LHCN-M2 (cell line): ENCODE measurements around the gene PUSL1. TPM values are rescaled to one million over a fixed set of nuclear protein-coding genes. Genes with fewer than 3 reads are reported as not detected.

Experiments used
- DNase-seq: peaks from one replicate; pipeline ENCODE4 v3.0.0-alpha.2; 2012; ENCODE audit warnings: low read depth
- total RNA-seq: library from RNA; depleted of rRNA; stranded (reverse); fragments of >200 nt; gene quantifications from 2 replicates; pipeline ENCODE4 v1.2.3, GENCODE V29; 2014; rRNA removed

The PUSL1 gene
- total RNA-seq, 1 experiment from 2014 or later = 34.3 TPM

DNA sequence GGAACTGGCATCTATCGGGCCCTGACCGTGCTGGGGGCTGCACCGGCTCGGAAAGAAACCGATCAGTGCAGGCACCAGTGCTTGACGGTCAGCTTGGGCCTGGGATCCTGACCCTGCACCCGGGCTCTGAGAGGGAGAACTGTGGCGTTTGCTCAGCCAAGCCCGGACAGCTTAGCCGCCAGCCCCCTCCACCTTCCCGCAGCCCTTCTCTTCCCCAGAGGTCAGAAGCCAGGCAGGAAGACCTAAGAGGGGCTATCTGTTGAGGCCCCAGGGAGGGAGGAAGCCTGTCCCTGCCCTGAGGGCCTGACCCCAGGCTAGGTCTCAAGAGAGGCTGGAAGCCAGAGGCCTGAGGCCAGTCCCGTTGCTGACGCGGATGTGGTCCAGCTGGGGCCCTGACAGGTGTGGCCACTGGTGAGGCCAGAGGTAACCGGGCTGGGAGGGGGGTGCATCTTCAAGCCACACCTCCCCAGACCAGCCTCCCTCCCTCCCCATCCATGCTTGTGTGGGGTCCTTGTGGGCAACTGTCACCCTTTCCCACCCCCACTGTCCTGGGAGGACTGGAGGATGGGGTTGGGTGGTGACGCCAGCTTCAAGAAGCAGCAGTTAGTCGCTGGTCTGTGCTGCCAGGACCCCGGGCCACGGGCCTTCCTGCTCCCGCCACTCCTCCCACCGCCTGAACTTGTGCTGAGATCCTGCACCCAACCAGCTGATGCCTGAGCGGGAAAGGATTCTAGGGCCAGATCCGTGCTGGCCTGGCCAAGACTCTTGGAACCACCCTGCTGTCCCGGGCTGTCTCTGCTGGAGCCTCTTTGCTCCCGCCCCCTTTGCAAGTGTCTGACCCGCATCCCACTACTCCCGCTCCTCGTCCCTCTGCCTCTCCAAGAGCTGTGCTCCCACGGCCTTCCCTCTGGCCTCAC, 43.4 kb downstream of the PUSL1 start:
- peak; percentile 32 for DNase-seq

DNA sequence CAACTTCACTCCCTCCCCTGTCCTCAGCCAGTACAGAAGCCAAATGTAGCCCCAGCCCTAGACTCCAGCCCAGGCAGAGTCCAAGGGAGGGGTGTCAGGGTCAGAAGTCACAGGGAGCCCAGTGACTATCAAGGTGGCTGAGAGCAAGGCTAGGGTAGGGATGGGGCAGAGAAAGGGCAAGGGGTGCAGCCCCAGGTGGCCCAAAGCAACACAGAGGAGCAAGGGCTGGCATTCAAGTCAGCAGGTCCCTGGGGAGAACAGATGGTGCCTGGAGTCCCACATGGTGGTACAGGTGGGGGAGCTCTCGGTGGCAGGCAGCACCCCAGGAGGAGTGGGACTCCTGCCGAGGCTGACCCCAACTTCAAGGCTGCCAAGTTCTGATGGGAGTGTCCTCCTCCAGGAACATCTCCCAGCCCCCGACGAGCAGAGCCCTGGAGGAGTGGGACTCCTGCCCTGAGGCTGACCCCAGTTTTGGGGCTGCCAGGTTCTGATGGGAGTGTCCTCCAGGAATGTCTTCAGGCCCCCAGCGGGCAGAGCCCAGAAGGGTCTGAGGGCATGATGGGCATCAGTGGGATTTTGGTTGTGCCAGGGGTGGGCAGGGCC, 44.5 kb downstream of the PUSL1 start:
- no peak for DNase-seq

DNA sequence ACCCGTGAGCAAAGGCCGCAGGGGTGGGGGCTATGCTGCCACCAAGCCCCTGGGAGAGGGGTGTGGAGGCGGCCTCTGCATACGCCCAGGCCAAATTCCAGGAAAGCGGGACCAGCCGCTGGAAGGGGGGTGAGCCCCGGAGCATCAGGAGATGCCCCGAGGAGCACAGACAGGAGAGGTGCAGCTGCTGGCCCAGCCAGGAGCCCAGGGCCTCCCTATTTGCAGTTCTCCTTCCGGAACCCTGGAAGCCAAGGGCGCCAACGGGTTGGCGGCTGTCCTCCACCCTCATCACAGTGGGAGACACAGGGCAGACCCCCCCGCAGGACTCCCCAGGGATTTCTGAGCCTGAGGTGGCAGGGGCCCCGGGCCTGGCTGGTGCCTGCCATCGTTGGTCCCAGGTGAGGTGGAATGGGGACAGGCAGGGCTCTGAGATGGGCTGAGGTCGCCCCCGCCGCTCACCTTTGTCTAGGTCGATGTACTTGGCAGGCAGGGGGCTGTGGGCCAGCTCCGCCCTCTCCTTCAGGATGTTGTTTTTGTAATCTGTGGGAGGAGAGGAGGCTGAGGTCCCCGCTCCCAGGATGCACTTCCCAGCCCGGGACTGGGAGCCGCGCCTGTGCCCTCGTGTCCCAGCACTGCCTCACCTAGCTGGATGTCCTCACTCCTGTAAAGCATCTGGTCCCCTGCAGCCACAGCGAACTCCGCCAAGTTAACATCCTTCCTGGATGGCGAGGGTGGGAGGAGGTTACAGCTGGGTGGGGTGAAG, 45.2 kb downstream of the PUSL1 start:
- no peak for DNase-seq

GRCh38 chr1:1354271-1355247, 46.2 kb downstream of the PUSL1 start:
- DNase-seq = no peak

- no peak for DNase-seq
Observed at GRCh38 chr1:1355416-1355815, 47.0 kb downstream of the PUSL1 start.

DNA sequence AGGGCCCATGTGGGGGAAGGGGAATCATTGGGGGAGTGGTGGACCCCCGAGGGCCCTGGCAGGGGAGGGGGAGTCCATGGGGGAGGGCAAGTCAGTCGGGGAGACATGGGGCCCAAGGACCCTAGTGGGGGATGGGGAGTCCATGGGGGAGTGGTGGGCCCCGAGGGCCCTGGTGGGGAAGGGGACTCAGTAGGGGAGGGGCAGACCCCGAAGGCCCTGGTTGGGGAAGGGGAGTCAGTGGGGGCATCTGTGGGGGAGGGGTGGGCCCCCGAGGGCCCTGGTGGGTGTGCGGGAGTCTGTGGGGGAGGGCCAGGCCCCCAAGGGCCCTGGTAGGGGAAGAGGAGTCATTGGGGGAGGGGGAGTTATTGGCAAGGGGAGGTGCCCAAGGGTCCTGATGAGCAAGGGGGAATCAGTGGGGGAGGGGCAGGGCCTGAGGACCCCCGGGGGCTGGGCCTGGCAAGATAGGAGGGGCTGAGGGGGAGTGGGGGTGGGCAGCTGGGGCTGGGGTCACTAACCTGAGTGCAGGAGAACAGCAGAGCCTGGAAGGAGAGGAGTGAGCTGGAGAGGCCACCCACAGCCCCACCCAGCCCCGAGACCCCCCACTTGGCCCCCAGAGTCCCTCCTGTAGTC, 47.9 kb downstream of the PUSL1 start:
- DNase-seq = no peak

- peak; percentile 25 for DNase-seq
Observed at GRCh38 chr1:1356796-1357401, 48.5 kb downstream of the PUSL1 start.

DNA sequence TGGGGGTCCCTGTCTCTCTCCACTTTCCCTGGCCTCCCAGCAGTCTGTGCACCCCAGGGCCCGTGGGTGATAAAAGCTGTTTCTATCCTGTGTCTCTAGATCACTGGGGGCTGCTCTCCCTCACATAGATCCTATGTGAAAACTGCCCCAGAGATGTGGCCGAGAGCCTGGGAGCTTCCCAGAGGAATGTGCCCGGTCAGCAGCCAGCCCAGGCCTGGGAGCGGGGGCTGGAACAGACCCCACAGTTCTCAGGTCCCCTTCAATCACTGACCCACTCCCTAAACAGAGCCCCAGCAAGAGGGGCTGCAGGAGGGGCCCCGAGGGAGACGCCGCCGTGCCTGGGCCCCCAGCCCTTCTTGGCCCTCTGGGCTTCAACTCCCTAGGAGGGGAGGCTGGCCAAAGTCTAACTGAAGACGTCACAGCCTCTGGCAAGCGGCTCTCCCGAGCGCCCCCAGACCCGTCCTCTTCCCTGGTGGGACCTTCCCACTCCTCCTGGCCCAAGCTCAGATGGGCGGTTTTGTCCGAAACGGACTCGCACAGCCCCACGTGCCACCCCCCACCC, 49.6 kb downstream of the PUSL1 start:
- peak; percentile 42 for DNase-seq

DNA sequence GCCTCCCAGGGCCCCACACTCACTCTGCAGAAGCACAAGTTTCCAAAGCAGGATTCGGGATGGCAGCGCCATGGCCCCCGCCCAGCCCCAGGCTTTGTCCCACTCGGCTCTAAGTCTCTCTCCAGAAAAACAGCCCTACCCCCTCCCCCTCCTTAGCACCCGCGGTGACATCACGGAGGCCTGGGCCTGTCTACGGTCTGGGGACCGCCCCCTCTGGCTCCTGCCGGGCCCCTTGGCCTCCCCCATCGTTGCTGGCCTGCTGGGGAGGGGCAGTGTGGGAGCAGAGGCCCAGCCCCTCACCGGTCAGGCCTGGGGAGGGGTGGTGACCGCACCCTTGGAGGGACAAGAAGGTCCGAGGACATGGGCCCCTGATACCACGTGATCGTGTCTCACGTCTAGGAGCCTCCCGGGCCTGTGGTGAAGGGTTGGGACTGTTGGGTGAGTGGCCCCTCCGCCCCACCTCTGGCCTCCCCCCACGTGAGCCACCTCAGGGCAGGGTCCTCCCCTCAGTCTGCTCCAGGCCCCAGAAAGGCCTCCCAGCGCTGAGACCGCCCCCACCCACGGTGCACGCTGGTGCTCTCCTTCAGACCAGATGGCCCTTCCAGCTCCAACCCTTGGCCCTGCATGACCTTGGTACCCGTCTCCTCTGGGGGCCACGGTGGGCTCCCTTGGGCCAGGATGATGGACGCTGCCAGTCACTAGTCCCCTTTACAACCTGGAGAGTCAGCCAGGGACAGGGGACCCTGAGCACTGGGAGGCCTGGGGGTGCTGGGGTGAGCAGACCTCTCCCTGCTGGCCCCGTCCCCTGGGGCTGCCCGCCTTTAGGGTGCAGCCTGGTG, 50.3 kb downstream of the PUSL1 start, which contains the start of gene MXRA8:
Gene MXRA8, minus strand, starts transcription at position 123 of the 839 bp plus-strand sequence. Its CDS starts 51 bp downstream, at position 72.
- DNase-seq = peak; percentile 85

DNA sequence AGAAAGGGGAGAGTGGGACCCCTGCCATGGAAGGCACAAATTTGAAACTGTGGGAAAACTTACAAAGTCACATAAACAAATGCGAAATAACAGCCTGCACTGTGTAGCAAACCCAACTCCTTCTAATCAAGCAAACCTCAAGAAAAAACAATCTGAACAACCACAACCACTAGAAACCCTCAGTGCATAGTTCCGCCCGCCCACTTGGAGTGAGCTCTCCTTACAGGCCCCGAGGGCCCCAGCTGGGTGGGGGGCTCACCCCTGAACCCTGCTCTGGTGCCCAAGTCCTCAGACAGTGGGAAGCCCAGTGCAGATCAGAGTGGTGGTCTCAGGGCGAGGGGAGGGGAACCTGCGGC, 50.9 kb downstream of the PUSL1 start:
- DNase-seq = peak; percentile 77

DNA sequence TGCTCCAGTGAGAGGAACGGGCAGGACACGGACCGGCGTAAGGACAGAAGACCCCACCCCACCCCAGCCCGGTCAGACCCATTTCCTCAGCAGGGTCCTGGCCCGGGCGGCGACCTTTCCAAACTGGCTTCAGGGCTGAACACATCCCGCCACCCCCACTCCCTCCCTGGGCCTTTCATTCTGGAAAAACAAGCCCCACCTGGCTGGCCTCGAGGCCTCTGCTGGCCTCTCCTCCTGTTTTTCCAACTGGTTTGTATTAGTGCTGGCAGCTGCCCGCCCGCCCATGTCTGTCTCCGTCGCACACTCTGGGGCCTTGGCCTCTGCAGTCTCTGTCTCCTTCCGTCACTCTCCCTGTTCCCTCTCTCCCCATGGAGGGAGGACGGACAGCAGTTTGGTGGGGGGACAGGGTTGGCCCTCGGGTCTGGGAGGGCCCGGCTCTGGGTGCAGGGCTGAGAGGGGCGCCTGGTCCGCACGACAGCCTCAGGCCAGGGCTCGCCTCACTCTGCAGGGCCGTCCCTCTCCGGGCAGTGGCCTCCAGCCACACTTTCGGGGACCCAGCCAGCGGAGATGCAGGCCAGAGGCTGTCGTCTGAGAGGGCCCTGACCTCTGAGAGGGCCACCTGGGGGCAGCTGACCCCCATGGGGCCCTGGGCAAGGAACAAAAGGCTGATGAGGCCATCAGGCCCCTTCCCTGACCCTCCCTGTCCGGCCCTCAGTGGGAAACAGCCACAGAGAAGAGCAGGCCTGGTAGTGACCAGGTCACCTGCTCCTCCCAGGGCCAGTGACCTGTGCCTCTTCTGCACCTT, 51.5 kb downstream of the PUSL1 start:
- peak; percentile 69 for DNase-seq

DNA sequence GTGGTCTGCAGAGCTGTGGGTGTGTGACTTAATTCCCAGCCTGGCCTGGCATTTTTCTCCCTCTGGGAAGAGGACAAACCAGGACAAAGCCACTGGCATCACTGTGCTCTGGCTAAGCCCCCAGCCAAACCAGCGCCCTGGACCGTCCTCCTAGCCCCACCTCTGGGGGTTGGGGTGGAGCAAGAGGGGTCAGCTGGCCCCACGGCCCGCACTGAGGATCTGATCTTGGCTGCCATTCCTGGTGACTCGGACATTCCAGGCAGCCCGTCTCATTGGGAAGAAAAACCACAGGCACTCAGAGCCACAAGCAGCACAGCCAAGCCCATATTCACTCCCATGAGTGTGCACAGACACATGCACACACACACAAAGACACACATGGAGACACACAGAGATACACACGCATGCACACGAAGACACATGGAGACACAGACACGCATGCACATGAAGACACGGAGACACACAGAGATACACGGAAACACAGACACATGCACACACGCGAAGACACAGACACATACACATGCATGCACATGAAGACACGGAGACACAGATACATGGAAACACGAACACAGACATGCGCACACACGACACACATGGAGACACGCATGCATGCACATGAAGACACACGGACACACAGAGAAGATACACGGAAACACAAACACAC, 52.2 kb downstream of the PUSL1 start:
- DNase-seq = peak; percentile 98

Other genes starting within 250 kb of the PUSL1 start
- not detected in 2 replicates for gene RNF223, start 234.3 kb upstream of the PUSL1 start, total RNA-seq
- gene C1orf159, start 192.5 kb upstream of the PUSL1 start, total RNA-seq = 18.8 and 26.5 TPM in 2 replicates
- not detected in 2 replicates for gene TTLL10, start 134.7 kb upstream of the PUSL1 start, total RNA-seq
- gene TNFRSF18, start 102.0 kb upstream of the PUSL1 start, total RNA-seq = not detected in 2 replicates
- 0.17 and 0.32 TPM in 2 replicates for gene TNFRSF4, start 94.4 kb upstream of the PUSL1 start, total RNA-seq
- gene SDF4, start 76.6 kb upstream of the PUSL1 start, total RNA-seq = 142 and 150 TPM in 2 replicates
- gene B3GALT6, start 76.4 kb upstream of the PUSL1 start, total RNA-seq = 58.0 and 58.3 TPM in 2 replicates
- gene C1QTNF12, start 61.9 kb upstream of the PUSL1 start, total RNA-seq = 0.57 TPM in 1 of 2 replicates, not detected in the other
- 57.4 and 62.3 TPM in 2 replicates for gene UBE2J2, start 34.7 kb upstream of the PUSL1 start, total RNA-seq
- 1.5 and 4.1 TPM in 2 replicates for gene SCNN1D, start 28.2 kb upstream of the PUSL1 start, total RNA-seq
- 71.0 and 76.4 TPM in 2 replicates for gene ACAP3, start 667 bp upstream of the PUSL1 start, total RNA-seq
- 76.0 and 85.4 TPM in 2 replicates for gene INTS11, start 16.1 kb downstream of the PUSL1 start, total RNA-seq
- 27.7 and 28.9 TPM in 2 replicates for gene CPTP, start 16.2 kb downstream of the PUSL1 start, total RNA-seq
- 0.06 TPM in 1 of 2 replicates, not detected in the other for gene TAS1R3, start 22.7 kb downstream of the PUSL1 start, total RNA-seq
- 85.6 and 86.6 TPM in 2 replicates for gene DVL1, start 40.8 kb downstream of the PUSL1 start, total RNA-seq
- gene MXRA8, start 50.0 kb downstream of the PUSL1 start, total RNA-seq = 292 and 326 TPM in 2 replicates
- 226 and 234 TPM in 2 replicates for gene AURKAIP1, start 66.6 kb downstream of the PUSL1 start, total RNA-seq
- gene CCNL2, start 90.7 kb downstream of the PUSL1 start, total RNA-seq = 118 and 127 TPM in 2 replicates
- 126 and 134 TPM in 2 replicates for gene MRPL20, start 98.7 kb downstream of the PUSL1 start, total RNA-seq
- not detected in 2 replicates for gene ANKRD65, start 112.7 kb downstream of the PUSL1 start, total RNA-seq
- 1.1 TPM in 2 replicates for gene VWA1, start 127.1 kb downstream of the PUSL1 start, total RNA-seq
- gene ATAD3C, start 141.1 kb downstream of the PUSL1 start, total RNA-seq = not detected in 2 replicates
- gene ATAD3B, start 163.2 kb downstream of the PUSL1 start, total RNA-seq = 29.2 and 38.7 TPM in 2 replicates
- 65.0 and 67.9 TPM in 2 replicates for gene ATAD3A, start 203.6 kb downstream of the PUSL1 start, total RNA-seq
- 0.63 and 0.83 TPM in 2 replicates for gene TMEM240, start 232.0 kb downstream of the PUSL1 start, total RNA-seq